ENCODE measurements around the gene SLBP. TPM values are rescaled to one million over a fixed set of nuclear protein-coding genes. Genes with fewer than 3 reads are reported as not detected.

SLBP gene
- total and polyA plus RNA-seq, 3 donors from 2014 or later, result 118 to 173 (median 137) TPM

- no peak overlapping the region for H3K27ac ChIP-seq
- no peaks in the 10 kb centered on the region for H3K27me3 ChIP-seq
- H3K4me3 ChIP-seq, result no peak overlapping the region
- intact Hi-C loops (cut with DNase I; ENCODE audit: low total_unique reads), result loop anchor here (10.0 kb wide), 1 partner anchor 146 kb away; no protein-coding TSS in a partner anchor
- no peaks in the 10 kb centered on the region for H3K9me3 ChIP-seq
- 86 to 87% methylated on average over 12 to 19 of the region's 19 CpGs for WGBS, 2 donors
- DNase-seq, result no peak
- peaks cover 5% of the 10 kb centered on the region for H3K4me1 ChIP-seq
- TF ChIP-seq, protein P1, sequence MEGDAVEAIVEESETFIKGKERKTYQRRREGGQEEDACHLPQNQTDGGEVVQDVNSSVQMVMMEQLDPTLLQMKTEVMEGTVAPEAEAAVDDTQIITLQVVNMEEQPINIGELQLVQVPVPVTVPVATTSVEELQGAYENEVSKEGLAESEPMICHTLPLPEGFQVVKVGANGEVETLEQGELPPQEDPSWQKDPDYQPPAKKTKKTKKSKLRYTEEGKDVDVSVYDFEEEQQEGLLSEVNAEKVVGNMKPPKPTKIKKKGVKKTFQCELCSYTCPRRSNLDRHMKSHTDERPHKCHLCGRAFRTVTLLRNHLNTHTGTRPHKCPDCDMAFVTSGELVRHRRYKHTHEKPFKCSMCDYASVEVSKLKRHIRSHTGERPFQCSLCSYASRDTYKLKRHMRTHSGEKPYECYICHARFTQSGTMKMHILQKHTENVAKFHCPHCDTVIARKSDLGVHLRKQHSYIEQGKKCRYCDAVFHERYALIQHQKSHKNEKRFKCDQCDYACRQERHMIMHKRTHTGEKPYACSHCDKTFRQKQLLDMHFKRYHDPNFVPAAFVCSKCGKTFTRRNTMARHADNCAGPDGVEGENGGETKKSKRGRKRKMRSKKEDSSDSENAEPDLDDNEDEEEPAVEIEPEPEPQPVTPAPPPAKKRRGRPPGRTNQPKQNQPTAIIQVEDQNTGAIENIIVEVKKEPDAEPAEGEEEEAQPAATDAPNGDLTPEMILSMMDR (IDR thresholded peaks at IDR 0.05), result no peak
- TF ChIP-seq POLR2A (IDR thresholded peaks at IDR 0.05), result no peak
- no peaks in the 10 kb centered on the region for H3K36me3 ChIP-seq (ENCODE audit: low read depth, missing control alignments)
Observed at GRCh38 chr4:1759170-1759817, 47.2 kb upstream of the SLBP start.

DNA sequence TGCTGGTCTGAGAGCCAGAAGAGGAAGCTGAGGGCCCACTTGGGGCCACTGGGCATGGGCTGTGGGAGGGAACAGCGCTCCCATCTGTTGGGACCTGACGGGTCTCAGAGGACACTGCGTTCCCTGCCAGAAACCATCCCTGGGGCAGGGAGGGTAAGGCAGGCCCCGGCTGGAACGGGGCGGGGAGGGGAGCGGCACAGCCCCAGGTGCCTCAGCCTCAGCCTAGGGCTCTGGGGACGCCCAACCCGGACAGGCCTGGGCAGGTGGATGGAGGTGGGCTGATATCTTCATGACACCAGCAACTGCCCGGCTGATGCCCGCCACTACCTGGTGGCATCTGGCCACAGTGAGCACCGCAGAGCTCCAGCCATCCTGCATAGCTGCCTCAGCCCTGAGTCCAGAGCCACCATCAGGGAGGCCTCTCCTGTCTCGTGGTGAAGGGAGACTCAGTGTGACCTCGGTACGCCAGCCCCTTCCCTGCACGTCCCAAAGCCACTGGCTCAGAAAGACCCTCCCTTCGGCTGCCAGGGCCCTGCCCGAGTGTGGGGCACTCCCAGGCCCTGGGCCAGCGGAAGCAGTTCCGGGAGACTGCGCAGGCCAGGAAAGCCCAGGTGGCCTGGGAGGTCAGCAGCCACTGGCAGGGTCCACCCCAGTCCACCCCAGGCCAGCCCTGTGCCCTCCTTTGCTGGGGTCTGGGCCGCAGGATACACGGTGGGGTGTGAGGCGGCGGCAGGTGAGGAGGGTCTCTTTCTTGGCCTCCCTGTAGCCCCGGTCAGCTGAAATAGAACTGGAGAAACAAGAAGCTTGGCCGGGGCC lies 46.4 kb upstream of the SLBP start:
- Histone ChIP-seq H3K27me3 (no peaks in the 10 kb centered on the region), H3K36me3 (ENCODE audit: low read depth, missing control alignments) (no peaks in the 10 kb centered on the region), H3K27ac (no peak overlapping the region), H3K4me1 (peaks cover 1% of the 10 kb centered on the region), H3K9me3 (no peaks in the 10 kb centered on the region), H3K4me3 (no peak overlapping the region)
- TF ChIP-seq, protein P1 (IDR thresholded peaks at IDR 0.05), result no peak
- no peak for TF ChIP-seq POLR2A (IDR thresholded peaks at IDR 0.05)
- no peak for DNase-seq
- 76 to 92% methylated on average over 4 to 23 of the region's 27 CpGs for WGBS, 2 donors
- intact Hi-C loops (cut with DNase I; ENCODE audit: low total_unique reads), result loop anchor here (10.0 kb wide), 1 partner anchor 146 kb away; no protein-coding TSS in a partner anchor

DNA sequence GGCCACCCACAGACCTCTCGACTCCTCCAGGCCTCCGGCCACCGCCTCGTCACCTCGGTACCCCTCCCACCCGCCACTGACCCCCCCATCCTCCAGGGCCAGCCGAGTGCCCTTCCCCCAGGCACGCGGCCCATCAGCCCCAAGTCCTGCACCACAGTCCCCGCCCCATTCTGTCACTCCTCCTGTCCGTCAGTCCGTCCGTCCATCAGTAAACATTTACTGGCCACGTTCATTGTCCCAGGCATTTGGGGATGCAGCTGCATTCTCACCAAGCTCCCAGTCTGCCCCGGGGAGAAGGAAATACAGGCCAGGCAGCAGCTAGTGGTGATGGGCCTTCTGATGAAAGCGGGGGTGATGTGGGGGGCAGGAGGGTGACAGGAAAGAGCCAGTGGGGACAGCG lies 45.7 kb upstream of the SLBP start:
- Histone ChIP-seq H3K4me1 (no peaks in the 10 kb centered on the region), H3K36me3 (ENCODE audit: low read depth, missing control alignments) (no peaks in the 10 kb centered on the region), H3K27ac (no peak overlapping the region), H3K27me3 (no peaks in the 10 kb centered on the region), H3K4me3 (no peak overlapping the region), H3K9me3 (no peaks in the 10 kb centered on the region)
- WGBS, 2 donors, result 76 to 86% methylated on average over 8 to 17 of the region's 17 CpGs
- TF ChIP-seq POLR2A (IDR thresholded peaks at IDR 0.05), result no peak
- TF ChIP-seq, protein P1 (IDR thresholded peaks at IDR 0.05), result no peak
- DNase-seq, result no peak
- intact Hi-C loops (cut with DNase I; ENCODE audit: low total_unique reads), result loop anchor here (10.0 kb wide), 1 partner anchor 147 kb away; no protein-coding TSS in a partner anchor

GRCh38 chr4:1756893-1757779 lies 45.0 kb upstream of the SLBP start:
- intact Hi-C loops (cut with DNase I; ENCODE audit: low total_unique reads), result loop anchor here (10.0 kb wide), 1 partner anchor 148 kb away; no protein-coding TSS in a partner anchor

More at GRCh38 chr4:1756893-1757779, 45.0 kb upstream of the SLBP start:
- H3K27me3 ChIP-seq, result no peaks in the 10 kb centered on the region
- DNase-seq, result no peak
- H3K4me1 ChIP-seq, result no peaks in the 10 kb centered on the region
- H3K27ac ChIP-seq, result no peak overlapping the region
- H3K4me3 ChIP-seq, result no peak overlapping the region
- 82 to 90% methylated on average over 5 to 20 of the region's 20 CpGs for WGBS, 2 donors
- no peaks in the 10 kb centered on the region for H3K36me3 ChIP-seq (ENCODE audit: low read depth, missing control alignments)
- TF ChIP-seq, protein P1 (IDR thresholded peaks at IDR 0.05), result no peak
- TF ChIP-seq POLR2A (IDR thresholded peaks at IDR 0.05), result no peak
- no peaks in the 10 kb centered on the region for H3K9me3 ChIP-seq
